IPS DF 4.7 (cell line): ENCODE results near the gene ACTR8.

ENCODE experiments used
- DNase-seq: peaks from one replicate; pipeline ENCODE4 v3.0.0-alpha.2; 2013; ENCODE audit warnings: low spot score; ENCODE audit errors: extremely low read depth

ACTR8 gene

DNA sequence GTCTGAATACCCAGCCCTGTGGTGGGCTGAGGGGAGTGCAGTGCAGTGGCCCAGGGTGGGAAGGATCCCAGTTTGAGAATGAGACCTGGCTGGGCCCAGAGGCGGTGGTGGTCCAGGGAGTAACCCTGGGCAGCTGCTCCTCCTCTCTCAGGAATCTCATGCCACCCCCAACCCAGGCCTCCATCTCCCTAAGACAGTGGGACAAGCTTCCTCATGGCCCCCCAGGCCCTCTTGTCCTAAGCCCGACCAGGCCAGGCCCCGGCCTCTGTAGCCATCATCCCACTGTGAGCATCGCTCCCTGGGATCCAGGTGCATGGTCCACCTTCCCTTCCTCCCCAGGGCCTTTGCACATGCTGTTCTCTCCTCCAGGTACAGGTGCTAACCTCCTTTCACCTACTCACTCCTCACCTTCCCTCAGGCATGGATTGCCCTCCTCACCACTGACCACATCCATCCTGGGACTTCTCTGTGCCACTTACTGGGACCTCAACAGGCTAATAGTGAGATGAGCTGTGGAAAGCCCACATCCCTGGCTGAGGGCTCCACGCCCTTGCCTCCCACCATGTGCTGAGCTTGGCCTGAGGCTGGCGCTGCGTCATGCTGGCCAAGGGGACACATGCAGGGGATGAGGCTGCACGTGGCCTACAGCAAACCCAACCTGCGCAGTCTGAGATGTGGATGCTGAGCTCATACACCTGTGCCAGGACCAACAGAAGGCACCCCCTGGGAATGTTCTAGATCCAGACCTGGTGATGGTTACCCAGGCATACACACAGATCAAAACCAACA, 45.7 kb downstream of the ACTR8 start:
- no peak for DNase-seq

DNA sequence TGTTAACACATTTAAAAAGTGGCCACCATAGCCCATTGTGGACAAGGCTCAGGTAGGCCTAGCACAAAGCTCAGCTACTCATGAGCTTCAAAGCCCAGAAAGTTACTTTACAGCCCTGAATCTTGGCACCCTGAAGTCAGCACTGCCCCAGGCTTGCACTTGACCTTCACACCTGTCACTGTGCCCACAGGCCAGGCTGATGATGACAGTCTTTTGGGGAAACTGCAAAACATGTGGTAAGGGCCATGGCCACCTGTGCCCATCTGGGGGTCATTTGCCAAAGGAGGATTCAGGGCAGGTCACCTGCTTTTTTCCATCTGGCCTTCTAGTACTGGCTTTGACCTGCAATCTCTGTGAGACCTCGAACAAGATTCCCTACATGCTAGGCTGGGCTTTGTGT, 46.7 kb downstream of the ACTR8 start:
- no peak for DNase-seq

DNA sequence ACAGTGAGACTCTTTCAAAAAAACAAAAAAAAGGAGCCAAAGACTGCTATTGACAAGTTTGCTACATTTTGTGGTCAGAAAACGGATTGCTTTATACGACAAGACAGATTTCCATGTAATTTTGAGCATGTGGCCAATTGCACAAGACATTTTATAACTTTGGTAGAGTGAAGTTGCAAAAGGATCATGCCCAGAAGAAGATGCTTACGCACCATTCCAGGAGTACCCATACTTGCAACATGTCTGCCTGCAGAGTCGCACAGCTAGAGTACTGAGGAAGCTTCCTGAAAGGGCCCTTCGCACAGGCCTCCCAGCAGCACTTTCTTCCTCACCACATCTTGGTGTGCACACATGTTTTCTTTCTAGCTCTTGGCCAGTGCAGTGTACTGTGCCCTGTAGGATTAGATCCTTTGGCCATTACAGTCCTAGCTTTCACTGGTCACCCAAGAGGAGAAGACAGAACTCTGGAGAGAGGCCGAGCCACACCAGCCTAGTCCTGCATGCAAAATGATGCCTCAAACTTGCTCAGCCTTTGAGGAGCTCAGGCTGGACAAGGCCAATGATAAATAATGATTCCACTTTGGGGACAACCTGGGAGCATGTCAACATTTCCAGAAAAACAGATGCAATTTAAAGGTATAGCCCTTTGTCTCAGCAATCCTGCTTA, 47.4 kb downstream of the ACTR8 start:
- no peak for DNase-seq

DNA sequence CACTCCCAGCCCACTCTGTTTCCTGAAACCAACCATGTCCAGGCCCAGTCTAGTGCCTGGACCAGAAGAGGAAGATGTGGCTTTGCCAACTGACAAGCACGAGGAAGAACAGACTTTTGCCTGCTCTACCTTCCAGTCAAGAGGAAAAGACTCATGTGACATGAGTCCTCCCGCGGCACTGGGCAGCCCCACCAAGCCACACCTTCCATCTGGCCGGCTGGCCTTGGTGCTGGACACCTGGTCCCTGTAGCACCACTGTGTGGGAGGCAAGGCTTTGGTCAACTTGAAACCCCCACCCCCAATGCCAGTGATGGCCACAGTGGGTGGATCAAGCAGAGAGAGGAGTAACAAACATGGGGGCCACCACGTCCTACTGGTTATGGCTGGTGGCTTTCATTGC, 48.3 kb downstream of the ACTR8 start:
- DNase-seq: no peak

DNA sequence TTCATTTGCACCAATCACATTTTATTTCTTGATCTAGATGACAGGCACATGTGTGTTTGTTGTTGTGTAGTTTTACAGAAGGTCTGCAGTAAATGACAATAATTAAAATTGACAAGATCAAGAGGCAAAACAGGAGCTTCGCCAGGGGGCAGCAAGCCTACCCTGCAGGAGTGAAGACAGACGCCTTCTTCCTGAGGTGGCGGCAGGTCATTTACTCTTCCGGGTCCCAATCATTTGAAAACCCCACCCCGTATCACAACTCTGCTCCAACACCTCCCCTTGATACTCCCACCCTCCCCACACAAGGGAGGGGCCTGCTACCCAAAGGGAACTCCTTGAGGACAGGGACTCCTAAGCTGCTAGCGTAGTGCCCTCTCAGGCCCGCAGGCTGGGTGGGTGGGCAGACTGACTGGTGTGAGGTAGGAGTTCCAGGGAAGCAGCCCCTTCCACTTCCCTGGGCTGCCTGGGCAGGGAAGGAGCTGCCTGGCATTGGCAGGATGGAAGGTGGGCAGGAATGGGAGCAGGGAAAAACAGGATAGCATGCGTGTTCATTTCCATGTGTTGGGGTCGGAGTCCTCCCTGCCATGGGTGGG, 48.8 kb downstream of the ACTR8 start:
- no peak for DNase-seq

DNA sequence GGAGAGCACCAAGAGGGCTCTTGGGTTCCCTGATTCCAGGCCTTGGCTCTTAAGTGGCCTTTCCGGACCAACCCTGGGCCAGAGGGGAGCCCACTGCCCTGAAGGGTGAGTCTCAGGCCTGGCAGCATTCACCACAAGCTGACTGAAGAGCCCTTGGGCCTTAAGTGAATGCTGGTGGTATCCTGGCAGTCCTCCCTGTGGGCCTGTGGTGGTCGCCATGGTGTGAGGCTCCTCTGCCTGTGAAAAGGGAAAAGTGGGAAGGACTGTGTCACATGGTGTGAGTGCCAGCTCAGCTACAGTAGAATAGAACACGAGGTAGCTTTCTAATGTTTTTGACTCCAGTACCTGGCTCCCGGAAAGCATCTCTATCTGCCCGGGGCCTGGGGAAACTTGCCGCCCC, 51.0 kb downstream of the ACTR8 start:
- DNase-seq: no peak

DNA sequence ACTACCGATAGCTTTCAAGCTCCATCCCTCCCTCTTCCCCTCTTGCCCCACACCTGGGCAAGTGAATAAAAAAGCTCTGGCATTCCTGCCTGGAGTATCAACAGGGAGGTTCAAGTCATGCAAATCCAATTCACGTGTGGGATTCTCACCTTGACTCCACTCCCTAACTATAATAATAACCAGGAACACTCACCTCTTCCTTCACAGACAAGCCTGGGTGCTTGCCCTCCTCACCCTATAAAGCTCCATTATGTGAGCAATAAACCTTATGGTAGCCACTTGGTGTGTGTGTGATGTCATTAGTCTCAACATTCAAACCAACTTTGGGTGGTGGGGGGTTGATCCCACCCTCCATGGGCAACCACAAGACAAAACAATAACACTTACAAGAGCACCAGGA, 52.3 kb downstream of the ACTR8 start:
- no peak for DNase-seq

DNA sequence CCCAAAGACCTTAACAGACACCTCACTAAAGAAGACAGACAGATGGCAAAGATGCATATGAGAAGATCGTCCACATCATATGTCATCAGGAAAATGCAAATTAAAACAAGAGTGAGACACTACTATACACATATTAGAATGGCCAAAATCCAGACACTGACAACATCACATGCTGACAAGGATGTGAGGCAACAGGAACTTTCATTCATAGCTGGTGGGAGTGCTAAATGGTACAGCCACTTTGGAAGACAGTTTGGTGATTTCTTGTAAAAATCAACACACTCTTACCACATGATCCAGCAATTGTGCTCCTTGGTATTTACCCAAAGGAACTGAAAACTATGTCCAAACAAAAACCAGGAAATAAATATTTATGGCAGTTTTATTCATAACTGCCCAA, 53.4 kb downstream of the ACTR8 start:
- DNase-seq: no peak

DNA sequence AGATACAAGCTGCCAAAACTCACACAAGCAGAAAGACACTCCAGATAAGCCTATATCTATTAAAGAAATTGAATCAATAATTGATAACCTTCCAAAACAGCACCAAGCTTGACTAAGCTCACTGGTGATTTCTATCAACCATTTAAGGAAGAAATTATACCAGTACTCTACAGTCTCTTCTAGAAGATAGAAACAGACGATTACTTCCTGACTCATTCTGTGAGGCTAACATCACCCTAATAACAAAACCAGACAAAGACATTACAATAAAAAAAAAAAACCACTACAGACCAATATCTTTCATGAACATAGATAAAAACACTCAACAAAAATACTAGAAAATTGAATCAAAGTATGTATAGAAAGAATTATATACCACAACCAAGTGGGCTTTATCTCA, 55.9 kb downstream of the ACTR8 start:
- no peak for DNase-seq

DNA sequence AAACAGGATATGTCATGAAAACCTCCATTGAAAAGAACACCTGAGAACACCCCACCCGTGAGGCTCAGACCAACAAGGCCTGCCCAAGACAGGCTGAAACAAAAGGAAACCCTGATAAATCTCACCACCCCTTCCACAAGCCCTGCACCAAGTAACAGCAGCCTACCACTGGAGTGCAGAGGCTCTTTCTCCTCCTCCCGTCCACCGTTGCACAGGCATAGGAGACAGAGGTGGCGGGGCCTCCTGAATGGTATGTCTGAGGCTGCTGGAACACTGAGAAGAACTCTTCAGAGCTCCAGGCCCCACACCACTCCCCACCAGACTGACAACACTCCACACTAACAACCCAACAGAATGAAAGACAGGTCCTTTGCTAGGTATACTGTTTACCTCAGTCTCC, 57.2 kb downstream of the ACTR8 start:
- DNase-seq: no peak

DNA sequence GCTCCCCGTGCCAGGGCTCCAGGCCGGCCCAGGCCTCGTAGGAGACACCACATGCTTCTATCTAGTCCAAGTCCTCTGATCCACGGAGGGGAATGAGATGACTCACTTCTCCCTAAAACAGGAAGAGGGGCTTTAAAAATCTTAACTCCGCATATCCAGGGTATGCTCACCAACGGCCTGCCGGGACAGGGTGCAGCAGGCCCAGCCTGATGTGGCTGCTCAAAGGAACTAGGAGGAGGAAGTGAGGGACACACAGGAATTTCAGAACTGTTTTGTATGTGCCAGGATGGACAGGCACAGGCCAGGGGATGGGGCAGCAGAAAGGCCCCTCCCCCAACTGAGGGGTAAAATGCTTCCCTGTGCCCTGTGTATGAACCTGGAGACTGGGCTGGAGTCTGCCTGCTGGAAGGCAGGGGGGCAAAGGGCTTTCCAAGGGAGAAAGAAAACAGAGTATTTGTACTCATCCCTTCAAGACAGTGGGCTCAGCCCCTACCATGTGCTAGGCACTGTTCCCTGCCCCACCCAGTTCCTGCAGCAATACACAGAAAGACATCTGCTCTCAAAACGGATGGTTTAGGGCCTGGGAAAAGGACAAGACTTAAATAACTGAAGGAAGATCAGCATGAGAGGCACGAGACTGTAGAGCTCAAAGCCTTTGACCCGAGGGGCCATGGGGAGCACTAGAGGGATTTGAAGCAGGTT, 57.8 kb downstream of the ACTR8 start:
- DNase-seq: no peak

DNA sequence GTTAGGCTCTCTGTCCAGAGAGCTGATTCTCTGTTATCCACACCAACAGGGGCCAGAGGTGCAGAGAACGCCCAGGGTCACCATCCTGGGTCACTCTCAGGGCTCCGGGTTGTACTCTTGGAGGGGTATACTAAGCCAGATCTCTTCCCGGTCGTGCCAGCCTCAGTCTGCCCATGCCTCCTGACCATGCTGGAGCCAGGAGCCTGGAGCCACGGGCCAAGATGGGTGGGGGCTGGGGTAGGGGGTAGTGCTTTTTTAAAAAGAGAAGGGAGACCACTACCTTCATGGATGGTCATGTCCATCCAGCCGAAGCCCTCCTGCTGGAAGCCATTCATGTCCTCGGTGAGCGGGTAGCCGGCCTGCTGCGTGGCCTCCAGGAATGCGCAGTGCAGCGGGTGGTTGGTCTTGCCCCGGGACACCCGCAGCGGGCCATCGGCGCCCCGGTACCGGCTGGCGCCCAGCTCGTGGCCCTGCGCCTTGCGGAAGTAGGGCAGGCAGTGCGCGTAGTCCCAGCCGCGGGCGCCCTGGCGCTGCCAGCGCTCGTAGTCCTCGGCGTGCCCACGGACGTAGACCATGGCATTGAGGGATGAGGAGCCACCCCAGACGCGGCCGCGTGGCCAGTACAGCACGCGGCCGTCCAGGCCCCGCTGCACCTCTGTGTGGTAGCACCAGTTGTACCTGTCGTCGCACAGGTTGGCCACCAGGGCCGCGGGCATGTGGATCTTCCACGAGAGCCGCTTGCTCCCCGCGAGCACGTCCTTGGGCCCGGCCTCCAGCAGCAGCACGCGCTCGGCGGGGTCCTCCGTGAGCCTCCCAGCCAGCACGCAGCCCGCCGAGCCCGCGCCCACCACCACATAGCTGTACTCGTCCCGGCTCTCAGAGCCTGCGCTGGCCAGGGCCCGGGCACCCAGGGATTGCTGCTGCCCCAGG, 58.7 kb downstream of the ACTR8 start:
- DNase-seq: no peak

DNA sequence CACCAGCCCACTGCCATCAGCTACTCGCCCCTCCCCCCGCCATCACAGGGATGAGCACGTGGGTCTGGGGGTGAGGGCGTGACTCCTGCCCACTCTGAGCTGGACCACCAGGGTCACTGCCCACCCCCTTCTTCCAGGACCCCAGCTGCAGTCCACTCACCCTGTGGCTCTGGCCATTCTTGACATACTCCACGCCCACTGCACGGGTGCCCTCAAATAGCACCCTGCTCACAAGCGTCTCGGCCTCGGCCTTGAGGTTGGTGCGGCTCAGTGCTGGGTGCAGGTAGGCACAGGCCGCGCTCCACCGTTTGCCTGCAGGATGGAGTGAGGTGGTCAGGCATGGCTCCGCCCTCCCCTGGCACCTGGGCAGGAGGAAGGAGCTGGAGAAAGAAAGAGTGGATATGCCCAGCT, 59.6 kb downstream of the ACTR8 start:
- no peak for DNase-seq

DNA sequence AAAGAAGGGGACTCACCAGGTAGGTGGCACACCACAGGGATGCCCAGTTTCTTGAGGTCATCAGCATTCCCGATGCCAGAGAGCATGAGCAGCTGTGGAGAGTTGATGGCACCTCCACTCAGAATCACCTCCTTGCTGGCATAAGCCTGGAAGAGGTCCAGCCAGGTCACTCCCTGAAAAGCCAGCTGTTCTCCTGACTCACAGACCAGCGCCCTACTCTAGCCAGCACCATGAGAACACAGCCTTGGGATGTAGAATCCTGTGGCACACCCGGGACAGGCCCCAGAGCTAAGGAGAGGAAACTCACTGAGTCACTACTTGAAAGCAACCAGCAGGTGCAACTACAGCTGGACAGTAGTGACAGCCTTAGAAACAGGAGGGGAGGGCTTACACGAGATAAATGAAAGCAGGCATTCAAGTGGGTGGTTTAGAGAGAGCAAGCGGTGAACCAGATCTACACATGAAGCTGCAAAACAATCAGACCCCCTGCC, 60.3 kb downstream of the ACTR8 start:
- no peak for DNase-seq

DNA sequence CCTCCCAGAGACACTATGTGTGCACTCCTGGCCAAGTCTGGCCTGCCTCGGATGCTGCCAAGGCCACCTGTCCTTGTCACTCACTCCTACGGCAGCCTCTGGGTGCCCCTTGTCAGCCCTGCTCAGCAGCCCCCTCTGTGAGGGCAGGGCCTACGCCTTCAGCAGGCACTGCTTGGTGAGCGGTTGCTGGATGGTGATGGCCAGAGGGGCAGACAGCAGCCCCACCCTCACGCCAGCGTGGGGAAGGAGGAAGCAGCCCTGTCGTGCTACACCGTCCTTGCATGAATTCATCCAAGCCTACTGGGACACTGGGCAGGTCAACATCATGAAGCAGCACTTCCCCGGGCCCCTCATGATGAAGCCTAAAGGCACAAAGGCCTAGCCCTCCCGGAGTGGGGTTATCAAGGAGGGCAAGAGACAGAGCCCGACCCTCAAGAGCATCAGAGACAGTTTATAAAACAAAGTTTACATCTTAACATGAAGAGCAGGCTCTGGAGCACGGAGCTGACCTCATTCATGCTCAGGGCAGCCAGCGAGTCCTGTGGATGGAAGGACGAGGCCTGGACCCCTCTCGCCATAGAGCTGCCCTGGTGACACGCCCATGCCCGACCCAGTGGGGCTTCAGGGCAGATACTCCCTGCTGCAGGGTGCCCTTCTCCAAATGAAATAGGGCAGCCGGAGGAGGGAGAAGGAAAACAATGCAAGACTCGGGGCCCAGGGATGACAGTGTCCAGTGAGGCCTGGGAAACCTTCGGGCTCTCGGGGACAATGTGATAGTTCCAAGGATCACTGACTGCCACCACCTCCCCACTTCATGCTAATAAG, 61.0 kb downstream of the ACTR8 start:
- no peak for DNase-seq

DNA sequence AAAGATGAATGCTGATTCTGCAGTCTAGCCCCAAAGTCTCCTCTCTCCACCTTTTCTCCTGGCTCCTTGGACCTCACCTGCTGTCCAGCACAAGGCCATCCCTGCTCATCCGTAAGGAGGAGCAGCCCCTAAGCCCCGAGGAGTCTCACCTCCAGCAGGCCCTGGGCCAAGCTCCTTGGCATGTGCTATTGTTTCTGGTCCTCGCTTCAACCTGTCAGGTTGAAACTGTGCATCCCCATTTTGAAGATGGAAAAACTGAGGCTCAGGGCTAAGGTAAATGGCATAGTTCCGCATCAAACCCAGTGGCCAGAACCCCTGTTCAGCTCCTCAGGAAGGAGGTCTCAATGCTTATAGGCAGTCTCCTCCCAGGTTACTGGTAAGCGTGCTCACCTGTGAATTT, 61.9 kb downstream of the ACTR8 start:
- DNase-seq: no peak

DNA sequence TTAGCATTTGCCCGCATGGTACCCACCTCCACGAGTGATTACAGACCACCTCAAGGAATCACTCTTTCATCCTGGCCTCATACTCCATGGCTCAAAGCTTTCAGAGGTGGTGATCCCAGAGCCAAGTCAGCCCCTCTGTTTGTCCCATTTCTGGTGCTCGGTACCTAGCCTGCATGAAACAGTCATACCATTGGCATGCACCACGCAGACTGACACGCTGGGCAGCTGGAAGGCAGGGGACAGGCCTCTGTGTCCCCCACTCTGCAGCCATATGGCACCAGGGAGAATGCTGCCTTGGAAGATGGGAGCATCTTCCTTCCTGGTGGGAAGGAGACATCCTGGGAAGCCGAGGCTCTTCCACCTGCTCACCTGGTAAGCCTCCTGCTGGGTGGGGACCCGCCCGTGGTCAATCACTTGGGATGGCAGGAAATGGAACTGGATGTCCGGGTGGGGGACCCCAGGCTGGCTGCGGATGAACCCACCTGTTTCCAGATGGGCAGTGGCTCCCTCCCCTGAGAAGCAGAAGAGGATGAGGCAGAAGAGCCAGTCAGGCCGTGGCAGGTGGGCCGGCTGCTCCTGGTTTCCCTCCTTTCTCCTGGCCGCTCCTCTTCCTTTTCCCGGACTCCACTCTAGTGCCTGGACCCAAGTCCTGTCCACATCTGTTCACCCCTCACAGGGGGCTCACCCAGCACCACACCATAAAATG, 62.6 kb downstream of the ACTR8 start:
- DNase-seq: no peak

DNA sequence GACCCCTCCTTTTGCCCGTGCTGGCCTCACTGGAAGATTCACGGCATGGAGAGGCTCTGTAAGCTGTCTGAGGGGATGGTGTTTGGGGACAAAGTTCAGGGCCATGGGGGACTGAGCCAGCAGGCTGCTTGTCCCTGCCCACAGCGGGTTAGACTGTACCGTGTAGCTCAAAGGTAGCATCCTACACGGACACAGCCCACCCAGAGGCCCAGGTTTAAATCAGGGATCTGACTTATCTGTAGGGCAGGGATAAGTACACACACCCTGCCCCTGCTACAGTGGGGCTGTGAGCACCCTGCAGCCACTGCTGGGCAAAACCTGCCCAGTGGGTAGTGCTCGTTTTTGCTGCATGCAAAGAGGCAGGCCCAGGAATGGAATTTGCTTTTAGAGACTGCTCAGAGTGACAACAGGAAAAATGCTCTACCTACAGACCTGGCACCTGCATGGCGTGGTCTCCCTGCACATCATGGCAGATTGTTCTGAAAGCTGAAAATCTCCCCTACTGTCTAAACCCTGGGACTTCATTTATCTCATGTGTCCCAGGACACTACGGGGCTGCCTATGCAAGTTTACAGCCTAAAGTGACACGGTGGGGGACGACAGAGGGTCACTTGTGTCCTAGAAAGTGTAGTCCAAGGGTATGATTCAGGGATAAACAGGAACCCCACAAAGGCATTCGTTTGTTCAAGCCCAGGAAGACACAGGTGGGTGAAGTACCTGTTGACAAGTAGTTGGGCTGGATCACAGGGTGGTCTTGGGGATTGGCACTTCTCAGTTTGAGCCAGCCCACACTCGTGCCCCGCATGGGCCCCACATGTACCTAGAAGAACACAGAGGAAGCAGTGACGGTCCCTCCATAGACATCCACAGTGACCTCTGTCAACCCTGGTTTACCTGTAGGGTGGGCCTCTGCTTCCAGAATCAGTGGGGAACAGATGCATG, 63.5 kb downstream of the ACTR8 start:
- no peak for DNase-seq
